IPS-20b (cell line): Measurements from ENCODE around the gene DGKZ.
"Not testable (repeated sequence)": the region's sequence is repeated elsewhere in the genome, so short reads cannot be mapped to it uniquely, and the experiment has no call there.

Source experiments
- H3K27ac ChIP-seq: one replicate; pipeline ENCODE4 v1.5.1; 2013; ENCODE audit warnings: low read length
- H3K27me3 ChIP-seq: 2 replicates; pipeline ENCODE4 v1.6.1; 2013; ENCODE audit warnings: mild to moderate bottlenecking, low read length, inconsistent platforms; ENCODE audit not compliant: insufficient read depth
- H3K36me3 ChIP-seq: 2 replicates; pipeline ENCODE4 v1.6.1; 2013; ENCODE audit warnings: low read depth, mild to moderate bottlenecking, inconsistent platforms, low read length, moderate library complexity; ENCODE audit not compliant: insufficient read depth
- H3K4me1 ChIP-seq: 2 replicates; pipeline ENCODE4 v1.6.1; 2013; ENCODE audit warnings: mild to moderate bottlenecking, control low read depth, inconsistent platforms, low read length, moderate library complexity; ENCODE audit not compliant: insufficient read depth
- H3K4me3 ChIP-seq: 2 replicates; pipeline ENCODE4 v1.5.1; 2013; ENCODE audit warnings: mild to moderate bottlenecking, low read length, inconsistent platforms
- H3K9ac ChIP-seq: 2 replicates; pipeline ENCODE4 v1.6.1; 2013; ENCODE audit warnings: low read depth, mild to moderate bottlenecking, inconsistent platforms, low read length, moderate library complexity
- H3K9me3 ChIP-seq: 2 replicates; pipeline ENCODE4 v1.6.1; 2013; ENCODE audit warnings: mild to moderate bottlenecking, low read depth, low read length, inconsistent platforms; ENCODE audit not compliant: insufficient read depth

The DGKZ gene

DNA sequence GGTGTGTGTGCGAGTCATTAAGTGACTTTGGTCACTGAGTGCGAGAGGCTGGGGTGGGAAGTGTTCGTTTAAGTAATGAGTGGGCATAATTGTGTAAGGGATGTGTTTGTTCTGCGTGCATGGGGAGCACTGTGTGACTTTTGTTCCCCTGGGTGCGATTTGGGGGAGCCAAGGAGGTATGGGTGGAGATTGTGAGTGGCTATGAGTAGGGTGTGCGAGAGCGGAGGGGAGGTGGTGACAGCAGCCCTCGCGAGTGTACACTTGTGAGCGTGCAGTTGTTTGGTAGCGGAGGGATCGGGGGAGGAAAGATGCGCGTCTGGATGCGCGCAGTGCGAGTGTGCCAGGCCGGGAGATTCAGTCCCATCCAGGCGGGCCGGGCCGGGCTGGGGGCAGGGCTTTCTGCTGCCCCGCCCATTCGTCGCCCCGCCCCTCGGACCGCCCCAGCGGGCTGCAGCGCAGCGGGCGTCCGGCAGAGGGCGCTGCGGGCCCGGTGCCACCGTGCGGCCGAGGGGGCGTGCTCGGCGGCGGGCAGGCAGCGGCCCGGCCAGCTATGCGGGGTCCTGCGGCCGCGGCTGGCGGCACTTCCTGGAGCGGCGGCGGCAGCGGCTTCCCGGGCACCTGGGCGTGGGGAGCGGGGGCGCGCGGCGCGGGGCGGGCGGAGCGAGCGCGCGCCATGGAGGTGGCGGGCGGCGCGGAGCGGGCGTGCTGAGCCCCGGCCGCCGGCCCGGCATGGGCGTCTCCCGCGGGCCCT is at the start of gene DGKZ:
TSS of gene DGKZ (plus strand) at position 578 of the 751 bp plus-strand sequence. CDS start 197 bp downstream, outside the sequence.
- Histone ChIP-seq H3K9ac (peak within 1 kb of the TSS; percentile 77), H3K4me1 (peaks cover 53% of the 10 kb centered on the region), H3K4me3 (peak within 1 kb of the TSS; percentile 84), H3K36me3 (no peaks in the 10 kb centered on the region), H3K27me3 (peaks cover 17% of the 10 kb centered on the region), H3K9me3 (no peaks in the 10 kb centered on the region), H3K27ac (peak within 1 kb of the TSS; percentile 32)

DNA sequence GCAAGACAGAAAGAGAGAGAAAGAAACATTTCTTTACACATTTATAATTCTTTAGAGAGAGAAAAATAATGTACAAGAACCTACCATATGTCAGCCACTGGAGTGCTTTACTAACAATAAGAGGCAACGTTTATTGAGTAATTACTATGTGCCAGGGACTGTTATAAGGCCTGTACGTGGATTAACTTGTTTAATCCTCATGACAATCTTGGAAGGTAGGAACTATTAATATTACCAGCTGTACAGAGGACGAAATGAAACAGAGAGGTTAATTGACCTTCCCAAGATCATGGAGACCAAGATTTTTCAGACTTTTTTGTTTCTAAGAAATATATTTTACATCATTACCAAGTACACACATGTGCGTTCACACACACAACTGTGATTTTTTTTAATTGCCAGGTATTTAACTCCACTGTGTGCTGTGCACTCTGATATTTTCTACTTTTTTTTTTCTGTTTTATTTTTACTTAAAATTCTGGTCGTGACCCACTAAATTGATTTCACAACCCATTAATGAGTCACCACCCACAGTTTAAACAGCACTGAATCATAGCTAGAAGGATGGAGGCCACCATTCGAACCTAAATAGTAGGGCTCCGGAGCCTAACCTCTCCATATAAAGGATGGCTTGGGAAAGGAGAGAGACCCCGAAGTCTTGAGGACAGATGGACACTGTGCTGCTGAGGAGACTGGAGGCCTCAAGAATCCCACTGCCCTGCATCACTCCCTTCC is 48.4 kb upstream of the DGKZ start:
- H3K9ac ChIP-seq, result no peak overlapping the region
- no peaks in the 10 kb centered on the region for H3K9me3 ChIP-seq
- no peak overlapping the region for H3K27ac ChIP-seq
- no peaks in the 10 kb centered on the region for H3K36me3 ChIP-seq
- peaks cover 6% of the 10 kb centered on the region; the same call in 1 of the 2 replicates for H3K27me3 ChIP-seq
- peaks cover 27% of the 10 kb centered on the region for H3K4me1 ChIP-seq
- H3K4me3 ChIP-seq, result no peak overlapping the region

DNA sequence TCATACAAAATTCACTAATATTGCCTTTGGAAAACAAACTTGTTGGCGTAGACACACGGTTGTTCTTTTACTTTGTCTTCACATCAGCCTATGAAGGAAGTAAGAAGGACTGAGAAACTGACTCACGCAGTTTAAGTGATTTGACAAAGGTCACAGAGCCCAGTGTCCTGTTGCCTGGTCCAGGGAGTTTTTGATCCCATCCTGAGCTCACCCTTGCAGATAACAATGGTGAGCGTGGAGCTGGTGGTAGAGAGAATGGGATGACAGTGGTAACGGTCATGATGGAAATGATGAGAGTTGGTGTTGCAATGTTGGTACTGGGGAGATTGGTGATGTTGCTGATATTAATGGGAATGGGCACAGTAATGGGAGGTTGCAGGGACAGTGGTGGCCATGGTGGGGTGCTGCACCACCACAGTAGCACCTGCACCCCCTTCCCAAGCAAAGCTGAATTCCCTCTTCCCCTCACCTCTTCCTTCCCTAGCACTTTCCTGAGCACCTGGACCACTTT is 47.8 kb upstream of the DGKZ start:
- Histone ChIP-seq H3K27me3 (peaks cover 6% of the 10 kb centered on the region; the same call in 1 of the 2 replicates), H3K36me3 (no peaks in the 10 kb centered on the region), H3K9me3 (no peaks in the 10 kb centered on the region), H3K4me1 (peaks cover 20% of the 10 kb centered on the region), H3K27ac (no peak overlapping the region), H3K9ac (no peak overlapping the region), H3K4me3 (no peak overlapping the region)

- peaks cover 6% of the 10 kb centered on the region; the same call in 1 of the 2 replicates for H3K27me3 ChIP-seq
- no peaks in the 10 kb centered on the region for H3K36me3 ChIP-seq
- H3K4me3 ChIP-seq, result no peak overlapping the region
- peaks cover 17% of the 10 kb centered on the region for H3K4me1 ChIP-seq
- H3K9me3 ChIP-seq, result no peaks in the 10 kb centered on the region
- H3K27ac ChIP-seq, result no peak overlapping the region
- H3K9ac ChIP-seq, result no peak overlapping the region
These were observed 47.0 kb upstream of the DGKZ start for GRCh38 chr11:46300270-46300669.

GRCh38 chr11:46302866-46303265 is 44.4 kb upstream of the DGKZ start:
- no peak overlapping the region for H3K9ac ChIP-seq
- H3K4me3 ChIP-seq, result no peak overlapping the region
- peaks cover 2% of the 10 kb centered on the region; the same call in 1 of the 2 replicates for H3K4me1 ChIP-seq
- no peak overlapping the region for H3K27ac ChIP-seq
- no peaks in the 10 kb centered on the region for H3K36me3 ChIP-seq
- no peaks in the 10 kb centered on the region for H3K27me3 ChIP-seq
- H3K9me3 ChIP-seq, result no peaks in the 10 kb centered on the region

- not testable (repeated sequence) for H3K4me1 ChIP-seq, H3K36me3 ChIP-seq, H3K27ac ChIP-seq
These were observed 43.2 kb upstream of the DGKZ start for GRCh38 chr11:46304036-46304435.

DNA sequence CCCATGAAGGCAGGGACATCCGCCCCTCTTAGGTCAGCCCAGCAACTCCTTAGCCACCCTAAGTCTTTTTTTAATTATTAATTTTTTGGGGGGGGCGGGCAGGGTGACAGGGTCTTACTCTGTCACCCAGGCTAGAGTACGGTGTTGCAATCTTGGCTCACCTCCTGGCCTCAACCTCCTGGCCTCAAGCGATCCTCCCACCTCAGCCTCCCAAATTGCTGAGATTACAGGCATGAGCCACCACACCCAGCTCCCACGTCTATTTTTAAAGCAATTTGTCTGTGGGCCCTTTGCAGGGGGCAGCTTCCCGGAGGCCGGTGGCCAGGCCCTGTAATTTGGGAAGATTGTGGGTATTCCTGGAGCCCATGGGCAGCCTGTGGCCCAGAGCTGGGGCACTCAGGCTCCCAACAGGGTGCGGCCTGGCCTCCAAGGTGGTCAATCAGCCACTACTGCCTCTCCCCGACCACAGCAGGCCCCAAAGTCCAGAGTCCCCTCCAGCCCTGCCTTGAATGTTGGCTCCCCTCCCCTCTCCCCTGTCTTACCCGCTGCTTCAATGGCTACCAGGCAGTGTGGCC is 42.6 kb upstream of the DGKZ start:
- Histone ChIP-seq H3K9me3 (no peaks in the 10 kb centered on the region), H3K27ac (no peak overlapping the region), H3K36me3 (no peaks in the 10 kb centered on the region)

More at GRCh38 chr11:46304036-46304435, 43.2 kb upstream of the DGKZ start:
- H3K9me3 ChIP-seq, H3K9ac ChIP-seq, H3K27me3 ChIP-seq, H3K4me3 ChIP-seq: not testable (repeated sequence)

GRCh38 chr11:46305295-46305694 is 42.0 kb upstream of the DGKZ start:
- no peak overlapping the region for H3K4me3 ChIP-seq
- H3K4me1 ChIP-seq, result peaks cover 8% of the 10 kb centered on the region; the same call in 1 of the 2 replicates
- no peaks in the 10 kb centered on the region for H3K27me3 ChIP-seq
- H3K36me3 ChIP-seq, result no peaks in the 10 kb centered on the region
- H3K9ac ChIP-seq, result no peak overlapping the region; the same call in 1 of the 2 replicates
- H3K27ac ChIP-seq, result no peak overlapping the region
- no peaks in the 10 kb centered on the region for H3K9me3 ChIP-seq

More for the DNA sequence above, 42.6 kb upstream of the DGKZ start:
- H3K9ac ChIP-seq, result no peak overlapping the region
- H3K4me3 ChIP-seq, result no peak overlapping the region
- H3K4me1 ChIP-seq, result peaks cover 8% of the 10 kb centered on the region; the same call in 1 of the 2 replicates
- H3K27me3 ChIP-seq, result no peaks in the 10 kb centered on the region

- no peak overlapping the region for H3K4me3 ChIP-seq
- H3K27ac ChIP-seq, result no peak overlapping the region
- H3K9ac ChIP-seq, result no peak overlapping the region
- peaks cover 8% of the 10 kb centered on the region; the same call in 1 of the 2 replicates for H3K4me1 ChIP-seq
- no peaks in the 10 kb centered on the region for H3K9me3 ChIP-seq
- H3K27me3 ChIP-seq, result no peaks in the 10 kb centered on the region
- no peaks in the 10 kb centered on the region for H3K36me3 ChIP-seq
These were observed 40.9 kb upstream of the DGKZ start for GRCh38 chr11:46306296-46306853.

DNA sequence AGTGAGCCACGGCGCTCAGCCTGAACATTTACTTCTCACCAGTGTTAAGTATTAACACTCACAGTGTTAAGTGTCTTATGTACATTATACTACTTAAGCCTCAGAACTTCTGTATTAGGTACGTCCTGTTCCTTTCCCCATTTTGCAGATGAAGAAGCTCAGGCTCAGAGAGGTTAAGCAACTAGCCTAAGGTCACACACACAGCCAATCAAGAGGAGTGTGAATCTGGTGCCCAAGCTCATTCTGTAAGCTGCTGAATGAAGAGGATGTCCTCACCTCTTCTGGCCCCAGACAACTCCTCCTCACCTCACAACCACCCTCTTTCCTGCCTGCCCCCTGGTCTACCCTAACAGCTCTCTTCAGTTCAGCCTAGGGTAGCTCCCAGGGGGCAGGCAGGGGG is 39.9 kb upstream of the DGKZ start:
- H3K36me3 ChIP-seq, result no peaks in the 10 kb centered on the region
- H3K27ac ChIP-seq, result no peak overlapping the region
- H3K9ac ChIP-seq, result no peak overlapping the region; the same call in 1 of the 2 replicates
- H3K27me3 ChIP-seq, result no peaks in the 10 kb centered on the region
- H3K9me3 ChIP-seq, result no peaks in the 10 kb centered on the region
- no peak overlapping the region for H3K4me3 ChIP-seq
- H3K4me1 ChIP-seq, result peaks cover 8% of the 10 kb centered on the region; the same call in 1 of the 2 replicates

GRCh38 chr11:46307785-46308341 is 39.4 kb upstream of the DGKZ start:
- Histone ChIP-seq H3K27me3 (no peaks in the 10 kb centered on the region), H3K27ac (no peak overlapping the region), H3K9ac (no peak overlapping the region; the same call in 1 of the 2 replicates), H3K36me3 (no peaks in the 10 kb centered on the region), H3K4me3 (no peak overlapping the region), H3K4me1 (peaks cover 8% of the 10 kb centered on the region; the same call in 1 of the 2 replicates), H3K9me3 (no peaks in the 10 kb centered on the region)
